Mammary epithelial cell (primary cell): Measurements from ENCODE around the gene RNU6-8.

ENCODE experiments used
- EZH2 ChIP-seq: IDR thresholded peaks from 2 replicates; pipeline ENCODE4 v1.6.1; 2012; ENCODE audit warnings: low read length, inconsistent platforms, borderline replicate concordance
- TF ChIP-seq, protein P1 (sequence below), 2 donors: IDR thresholded peaks in 1 of 2; conservative IDR thresholded peaks in 1 of 2; 2 replicates each; pipeline ENCODE4 v1.5.1; 2011 to 2012; ENCODE audit warnings: inconsistent platforms in 2 of 2, low read length in 2 of 2, mild to moderate bottlenecking in 2 of 2, control low read depth in 1 of 2, low read depth in 1 of 2; ENCODE audit not compliant: insufficient read depth in 1 of 2; ENCODE audit errors: extremely low read depth in 1 of 2

DNA sequence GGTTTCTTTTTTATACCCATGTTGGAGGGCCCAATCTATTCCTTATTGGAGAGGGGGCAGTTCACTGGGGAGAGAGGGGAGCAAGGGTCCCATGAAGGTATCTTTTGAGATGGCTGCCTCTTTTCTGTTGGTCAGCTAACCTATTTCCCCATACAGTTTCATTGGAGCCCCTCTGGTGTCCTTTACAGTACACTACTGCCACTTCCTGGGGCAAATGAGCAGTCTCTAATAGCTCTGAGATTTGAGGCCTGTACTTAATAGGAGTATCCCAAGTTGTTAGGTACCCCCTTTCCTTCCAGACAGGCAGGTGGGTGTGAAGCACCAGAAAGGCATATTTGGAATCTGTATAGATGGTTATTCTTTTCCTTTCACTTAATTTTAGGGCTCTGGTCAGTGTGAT lies 41.3 kb upstream of the RNU6-8 start:
- TF ChIP-seq, protein P1, sequence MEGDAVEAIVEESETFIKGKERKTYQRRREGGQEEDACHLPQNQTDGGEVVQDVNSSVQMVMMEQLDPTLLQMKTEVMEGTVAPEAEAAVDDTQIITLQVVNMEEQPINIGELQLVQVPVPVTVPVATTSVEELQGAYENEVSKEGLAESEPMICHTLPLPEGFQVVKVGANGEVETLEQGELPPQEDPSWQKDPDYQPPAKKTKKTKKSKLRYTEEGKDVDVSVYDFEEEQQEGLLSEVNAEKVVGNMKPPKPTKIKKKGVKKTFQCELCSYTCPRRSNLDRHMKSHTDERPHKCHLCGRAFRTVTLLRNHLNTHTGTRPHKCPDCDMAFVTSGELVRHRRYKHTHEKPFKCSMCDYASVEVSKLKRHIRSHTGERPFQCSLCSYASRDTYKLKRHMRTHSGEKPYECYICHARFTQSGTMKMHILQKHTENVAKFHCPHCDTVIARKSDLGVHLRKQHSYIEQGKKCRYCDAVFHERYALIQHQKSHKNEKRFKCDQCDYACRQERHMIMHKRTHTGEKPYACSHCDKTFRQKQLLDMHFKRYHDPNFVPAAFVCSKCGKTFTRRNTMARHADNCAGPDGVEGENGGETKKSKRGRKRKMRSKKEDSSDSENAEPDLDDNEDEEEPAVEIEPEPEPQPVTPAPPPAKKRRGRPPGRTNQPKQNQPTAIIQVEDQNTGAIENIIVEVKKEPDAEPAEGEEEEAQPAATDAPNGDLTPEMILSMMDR (conservative IDR thresholded peaks at IDR 0.05 in 1 of 2, IDR thresholded peaks at IDR 0.05 in 1 of 2; ENCODE audit: extremely low read depth in 1 of 2, insufficient read depth in 1 of 2, low read depth in 1 of 2, low read length in 2 of 2) = peak in 1 of 2 donors; percentile 8
- no peak for TF ChIP-seq EZH2
